KG1 (cell line): ENCODE results near the gene TMEM229B.

Experiments used
- DNase-seq: peaks from one replicate; lab custom pipeline; 2025; lab: John Stamatoyannopoulos, UW

TMEM229B gene

GRCh38 chr14:67421356-67422224 lies 66.9 kb downstream of the TMEM229B start:
- DNase-seq: no peak
